SU-DHL-6 (cell line): Measurements from ENCODE around the gene MOGAT3.

ENCODE experiments used
- EZH2phosphoT487 ChIP-seq: fragments of 200-600 bp; sonication (generic), shearing (Covaris generic); conservative IDR thresholded peaks from 2 replicates; pipeline ENCODE4 v1.6.1; 2018; ENCODE audit warnings: mild to moderate bottlenecking, antibody characterized with exemption, low read length, moderate library complexity, mixed read lengths
- TF ChIP-seq, protein P1 (sequence below): fragments of 200-600 bp; sonication (generic); IDR thresholded peaks from one replicate; pipeline ENCODE4 v1.5.1; 2017; ENCODE audit warnings: antibody characterized with exemption, mild to moderate bottlenecking, low read length, moderate library complexity; ENCODE audit not compliant: insufficient read depth, poor library complexity, severe bottlenecking

DNA sequence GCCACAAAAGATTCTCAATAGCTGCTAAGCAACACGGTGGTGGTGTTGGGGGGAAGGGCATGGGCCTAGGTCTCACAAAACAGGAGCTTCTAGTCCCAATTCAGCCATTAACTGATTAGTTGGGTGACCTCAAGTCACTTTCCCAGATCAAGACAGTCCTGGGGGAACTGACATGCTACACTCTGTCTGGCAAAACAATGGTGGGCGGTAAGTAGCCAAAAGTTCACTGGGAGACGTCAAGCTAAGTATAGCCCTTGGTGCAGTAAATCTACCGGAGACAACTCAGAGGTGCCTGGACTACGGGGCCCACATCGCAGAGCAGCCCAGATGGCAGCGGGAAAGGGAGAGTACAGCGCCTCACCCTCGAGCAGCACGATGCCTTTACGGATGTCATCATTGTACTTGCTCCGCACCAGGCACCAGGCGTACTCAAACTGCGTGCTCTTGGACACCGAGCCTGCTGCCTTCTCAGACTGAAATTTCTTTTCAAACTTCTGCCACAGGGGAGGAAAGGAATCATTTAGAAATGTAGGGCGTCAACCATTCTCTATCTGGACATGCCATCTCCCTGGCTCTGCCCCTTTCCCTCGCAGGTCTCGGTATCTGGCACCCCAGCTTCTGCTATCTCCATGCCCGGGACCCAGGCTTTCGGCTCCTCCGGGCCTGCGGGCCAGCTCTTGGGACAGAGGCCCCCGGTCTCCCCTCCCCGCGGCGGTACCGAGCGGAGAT is 43.0 kb upstream of the MOGAT3 start:
- TF ChIP-seq, protein P1, sequence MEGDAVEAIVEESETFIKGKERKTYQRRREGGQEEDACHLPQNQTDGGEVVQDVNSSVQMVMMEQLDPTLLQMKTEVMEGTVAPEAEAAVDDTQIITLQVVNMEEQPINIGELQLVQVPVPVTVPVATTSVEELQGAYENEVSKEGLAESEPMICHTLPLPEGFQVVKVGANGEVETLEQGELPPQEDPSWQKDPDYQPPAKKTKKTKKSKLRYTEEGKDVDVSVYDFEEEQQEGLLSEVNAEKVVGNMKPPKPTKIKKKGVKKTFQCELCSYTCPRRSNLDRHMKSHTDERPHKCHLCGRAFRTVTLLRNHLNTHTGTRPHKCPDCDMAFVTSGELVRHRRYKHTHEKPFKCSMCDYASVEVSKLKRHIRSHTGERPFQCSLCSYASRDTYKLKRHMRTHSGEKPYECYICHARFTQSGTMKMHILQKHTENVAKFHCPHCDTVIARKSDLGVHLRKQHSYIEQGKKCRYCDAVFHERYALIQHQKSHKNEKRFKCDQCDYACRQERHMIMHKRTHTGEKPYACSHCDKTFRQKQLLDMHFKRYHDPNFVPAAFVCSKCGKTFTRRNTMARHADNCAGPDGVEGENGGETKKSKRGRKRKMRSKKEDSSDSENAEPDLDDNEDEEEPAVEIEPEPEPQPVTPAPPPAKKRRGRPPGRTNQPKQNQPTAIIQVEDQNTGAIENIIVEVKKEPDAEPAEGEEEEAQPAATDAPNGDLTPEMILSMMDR: no peak
- TF ChIP-seq EZH2phosphoT487: no peak
